Neural cell (in vitro differentiated cells): Measurements from ENCODE around the gene PPP2R3A. TPM values are rescaled to one million over a fixed set of nuclear protein-coding genes. Genes with fewer than 3 reads are reported as not detected.

Experiments used
- H2AFZ ChIP-seq: fragments of 200-600, 300-800 bp; sonication (generic), shearing (Covaris generic); 2 replicates; pipeline ENCODE4 v1.6.0; 2014; ENCODE audit warnings: low read depth, mild to moderate bottlenecking, antibody characterized with exemption, low read length, moderate library complexity
- H3F3A ChIP-seq: fragments of 200-600 bp; shearing (Covaris generic); 2 replicates; pipeline ENCODE4 v1.6.1; 2016; ENCODE audit warnings: mild to moderate bottlenecking, moderate library complexity, mixed read lengths, antibody characterized with exemption, low read length; ENCODE audit not compliant: insufficient read depth, poor library complexity, severe bottlenecking
- H3K27ac ChIP-seq: fragments of 200-600, 300-800 bp; sonication (generic), shearing (Covaris generic); 2 replicates; pipeline ENCODE4 v1.5.1; 2014; ENCODE audit warnings: mild to moderate bottlenecking, low read length, moderate library complexity
- H3K27me3 ChIP-seq: fragments of 300-800, 200-600 bp; sonication (generic), shearing (Covaris generic); 2 replicates; pipeline ENCODE4 v1.6.0; 2014; ENCODE audit warnings: mild to moderate bottlenecking, low read depth, low read length, moderate library complexity; ENCODE audit not compliant: insufficient read depth
- H3K36me3 ChIP-seq: fragments of 300-800, 200-600 bp; sonication (generic), shearing (Covaris generic); 2 replicates; pipeline ENCODE4 v1.5.1; 2014; ENCODE audit warnings: mild to moderate bottlenecking, antibody characterized with exemption, low read length, moderate library complexity; ENCODE audit not compliant: insufficient read depth
- H3K4me2 ChIP-seq: fragments of 300-800, 200-600 bp; sonication (generic), shearing (Covaris generic); 2 replicates; pipeline ENCODE4 v1.6.0; 2014; ENCODE audit warnings: mild to moderate bottlenecking, low read length
- H3K4me3 ChIP-seq: fragments of 300-800, 200-600 bp; sonication (generic), shearing (Covaris generic); 2 replicates; pipeline ENCODE4 v1.5.1; 2014; ENCODE audit warnings: mild to moderate bottlenecking, low read length, moderate library complexity
- H3K79me2 ChIP-seq: fragments of 200-600 bp; shearing (Covaris generic); replicated peaks from 2 replicates; pipeline ENCODE4 v1.6.0; 2014; ENCODE audit warnings: mild to moderate bottlenecking, low read length, moderate library complexity; ENCODE audit not compliant: insufficient read depth
- H3K9ac ChIP-seq: fragments of 300-800, 200-600 bp; sonication (generic), shearing (Covaris generic); 2 replicates; pipeline ENCODE4 v1.6.1; 2016; ENCODE audit warnings: mild to moderate bottlenecking, low read length, mixed read lengths
- H3K9me2 ChIP-seq: fragments of 200-600 bp; shearing (Covaris generic); 2 replicates; pipeline ENCODE4 v1.6.1; 2016; ENCODE audit warnings: mild to moderate bottlenecking, low read length, mixed read lengths; ENCODE audit not compliant: insufficient read depth
- H3K9me3 ChIP-seq: fragments of 200-600, 300-800 bp; sonication (generic), shearing (Covaris generic); 2 replicates; pipeline ENCODE4 v1.6.1; 2016; ENCODE audit warnings: mild to moderate bottlenecking, mixed run types, low read length, moderate library complexity, mixed read lengths
- H4K20me1 ChIP-seq: fragments of 200-600 bp; shearing (Covaris generic); 2 replicates; pipeline ENCODE4 v1.6.1; 2016; ENCODE audit warnings: mild to moderate bottlenecking, mixed run types; ENCODE audit not compliant: insufficient read depth
- CTCF ChIP-seq: fragments of 450-650 bp; IDR thresholded peaks from 2 replicates; pipeline ENCODE4 v1.5.1; 2014; ENCODE audit warnings: antibody characterized with exemption, mild to moderate bottlenecking, moderate library complexity; ENCODE audit not compliant: poor library complexity, severe bottlenecking
- EP300 ChIP-seq: fragments of 450-650 bp; conservative IDR thresholded peaks from 2 replicates; pipeline ENCODE4 v1.6.1; 2014; ENCODE audit warnings: antibody characterized with exemption, mild to moderate bottlenecking, moderate library complexity; ENCODE audit not compliant: poor library complexity, severe bottlenecking
- EZH2 ChIP-seq: fragments of 200-600, 300-800 bp; shearing (Covaris generic), sonication (generic); IDR thresholded peaks from 2 replicates; pipeline ENCODE4 v1.6.1; 2014; ENCODE audit warnings: antibody characterized with exemption, low read length, borderline replicate concordance, mild to moderate bottlenecking; ENCODE audit not compliant: insufficient read depth, poor library complexity, severe bottlenecking
- MXI1 ChIP-seq: fragments of 450-650 bp; conservative IDR thresholded peaks from 2 replicates; pipeline ENCODE4 v1.6.1; 2014; ENCODE audit warnings: antibody characterized with exemption, mild to moderate bottlenecking; ENCODE audit not compliant: poor library complexity, severe bottlenecking
- POLR2AphosphoS5 ChIP-seq: IDR thresholded peaks from 2 replicates; pipeline ENCODE4 v1.6.1; 2012
- RAD21 ChIP-seq: fragments of 450-650 bp; conservative IDR thresholded peaks from 2 replicates; pipeline ENCODE4 v1.6.1; 2014; ENCODE audit warnings: antibody characterized with exemption, mild to moderate bottlenecking, moderate library complexity
- REST ChIP-seq: IDR thresholded peaks from 2 replicates; pipeline ENCODE4 v1.6.1; 2012; ENCODE audit warnings: borderline replicate concordance
- SMC3 ChIP-seq: fragments of 450-650 bp; conservative IDR thresholded peaks from 2 replicates; pipeline ENCODE4 v1.6.1; 2014; ENCODE audit warnings: antibody characterized with exemption, mild to moderate bottlenecking, moderate library complexity; ENCODE audit not compliant: poor library complexity
- TAF1 ChIP-seq: IDR thresholded peaks from 2 replicates; pipeline ENCODE4 v1.6.1; 2012; ENCODE audit warnings: low read depth
- polyA plus RNA-seq: library from polyadenylated mRNA; depleted of rRNA; stranded (reverse); fragments of >200 nt; gene quantifications from 2 replicates; pipeline ENCODE4 v1.2.3, GENCODE V29; 2014

Gene PPP2R3A
- polyA plus RNA-seq, 1 donor from 2014 or later, result 17.9 TPM

GRCh38 chr3:135967867-135968266, 2.3 kb downstream of the PPP2R3A start:
- Histone ChIP-seq H3K9me2 (no peaks in the 10 kb centered on the region), H3F3A (peaks cover 8% of the 10 kb centered on the region), H4K20me1 (no peaks in the 10 kb centered on the region), H3K9ac (peak overlapping the region; percentile 86), H3K27me3 (no peaks in the 10 kb centered on the region), H3K27ac (no peak overlapping the region), H3K36me3 (no peaks in the 10 kb centered on the region), H2AFZ (no peak overlapping the region), H3K4me3 (peak overlapping the region; percentile 92), H3K4me2 (peak overlapping the region; percentile 66), H3K9me3 (no peaks in the 10 kb centered on the region), H3K79me2 (peaks cover 57% of the 10 kb centered on the region)
- TF ChIP-seq SMC3, result no peak
- TF ChIP-seq TAF1, result no peak

DNA sequence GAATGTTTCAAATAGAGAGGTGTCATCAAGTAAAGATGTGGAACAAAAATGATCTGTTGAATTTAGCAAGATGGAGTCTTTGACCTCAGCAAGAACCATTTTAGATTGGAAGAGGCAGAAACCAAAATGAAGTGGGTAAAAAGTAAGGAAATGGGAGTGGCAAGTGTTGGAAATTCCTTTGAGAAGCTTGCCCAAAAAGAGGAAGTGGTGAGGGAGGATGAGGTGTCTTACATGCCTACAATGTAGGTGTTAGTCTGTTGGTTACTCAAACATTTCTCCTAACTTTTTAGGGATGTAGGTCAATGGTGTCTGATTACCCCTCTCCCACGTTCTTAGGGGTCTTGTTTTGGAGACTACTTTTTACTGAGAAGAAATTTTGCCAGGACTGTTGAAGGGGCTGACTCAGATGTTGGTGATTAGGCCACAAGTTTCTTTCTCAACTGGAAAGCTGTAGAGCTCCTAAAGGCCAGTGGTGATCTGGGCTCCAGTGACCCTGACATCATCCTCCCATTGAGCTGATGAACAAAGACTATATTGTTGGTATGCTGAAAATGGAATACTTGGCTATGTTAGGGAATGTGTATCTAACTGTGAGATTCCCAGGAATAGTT, 5.1 kb downstream of the PPP2R3A start:
- TF ChIP-seq EZH2 (no peak), CTCF (no peak), MXI1 (no peak), POLR2AphosphoS5 (no peak), EP300 (no peak), REST (no peak), RAD21 (no peak), TAF1 (no peak), SMC3 (no peak)
- H3K27ac ChIP-seq, result no peak overlapping the region
- no peak overlapping the region for H3K4me2 ChIP-seq

More for the DNA sequence above, 5.1 kb downstream of the PPP2R3A start:
- Histone ChIP-seq H3K79me2 (peaks cover 64% of the 10 kb centered on the region), H3K36me3 (no peaks in the 10 kb centered on the region), H3K27me3 (no peaks in the 10 kb centered on the region), H2AFZ (no peak overlapping the region), H3K9me3 (no peaks in the 10 kb centered on the region), H3K9me2 (no peaks in the 10 kb centered on the region), H3K9ac (no peak overlapping the region), H3K4me3 (no peak overlapping the region), H4K20me1 (no peaks in the 10 kb centered on the region), H3F3A (peaks cover 8% of the 10 kb centered on the region)
